PC-9 (cell line): ENCODE measurements around the gene CHRM3. TPM values are rescaled to one million over a fixed set of nuclear protein-coding genes. Genes with fewer than 3 reads are reported as not detected.

Experiments
- BruUV-seq: library from RNA; stranded (reverse); fragments of 400-500 nt; replicated peaks from 2 replicates; lab custom pipeline; 2021; lab: Mats Ljungman, UMichigan
- CTCF ChIA-PET: fragments of 300-600 bp; sonication (Branson Sonifier 250); formaldehyde crosslinking; loops from one replicate; lab custom pipeline; 2022; ENCODE audit warnings: antibody characterized with exemption; lab: Charles Lee
- POLR2A ChIA-PET: fragments of 300-600 bp; sonication (Branson Sonifier 250); formaldehyde crosslinking; loops from one replicate; lab custom pipeline; 2022; ENCODE audit warnings: antibody characterized with exemption; ENCODE audit not compliant: unreplicated experiment; lab: Charles Lee
- DNase-seq, 2 experiments: peaks; one replicate each; pipeline versions ENCODE4 v3.0.0 to v3.0.0-alpha.2; 2015 to 2022; ENCODE audit warnings: mixed read lengths in 1 of 2
- H2AFZ ChIP-seq: fragments of 200-600 bp; sonication (generic); 2 replicates; pipeline ENCODE4 v1.8.1; 2017; ENCODE audit warnings: antibody characterized with exemption
- H3F3A ChIP-seq: fragments of 200-600 bp; sonication (generic); 2 replicates; pipeline ENCODE4 v1.8.1; 2017; ENCODE audit warnings: antibody characterized with exemption, mild to moderate bottlenecking, low read depth; ENCODE audit not compliant: insufficient read depth
- H3K27ac ChIP-seq: fragments of 200-600 bp; sonication (generic); 2 replicates; pipeline ENCODE4 v1.6.1; 2016; ENCODE audit warnings: mixed run types
- H3K27me3 ChIP-seq: fragments of 200-600 bp; sonication (generic); 2 replicates; pipeline ENCODE4 v1.6.1; 2016; ENCODE audit warnings: low read depth, mixed run types; ENCODE audit not compliant: insufficient read depth
- H3K36me3 ChIP-seq: fragments of 200-600 bp; sonication (generic); 2 replicates; pipeline ENCODE4 v1.6.1; 2016; ENCODE audit warnings: low read depth, mixed run types
- H3K4me1 ChIP-seq: fragments of 200-600 bp; sonication (generic); replicated peaks from 2 replicates; pipeline ENCODE4 v1.6.1; 2016; ENCODE audit warnings: mixed run types; ENCODE audit not compliant: insufficient read depth
- H3K4me2 ChIP-seq: fragments of 200-600 bp; sonication (generic); 2 replicates; pipeline ENCODE4 v1.6.1; 2017; ENCODE audit warnings: mixed run types
- H3K4me3 ChIP-seq: fragments of 200-600 bp; sonication (generic); 2 replicates; pipeline ENCODE4 v1.6.1; 2016; ENCODE audit warnings: mixed run types
- H3K79me2 ChIP-seq: fragments of 200-600 bp; sonication (generic); 2 replicates; pipeline ENCODE4 v1.6.1; 2017; ENCODE audit warnings: low read depth, mixed run types
- H3K9me2 ChIP-seq: fragments of 200-600 bp; sonication (generic); 2 replicates; pipeline ENCODE4 v1.8.1; 2017; ENCODE audit warnings: mild to moderate bottlenecking; ENCODE audit not compliant: insufficient read depth
- H3K9me3 ChIP-seq: fragments of 200-600 bp; sonication (generic); 2 replicates; pipeline ENCODE4 v1.8.1; 2016; ENCODE audit warnings: low read depth; ENCODE audit not compliant: insufficient read depth
- H4K20me1 ChIP-seq: fragments of 200-600 bp; sonication (generic); 2 replicates; pipeline ENCODE4 v1.8.1; 2017; ENCODE audit not compliant: insufficient read depth
- EZH2 ChIP-seq: fragments of 200-600 bp; sonication (generic); IDR thresholded peaks from 2 replicates; pipeline ENCODE4 v1.8.0; 2017; ENCODE audit warnings: antibody characterized with exemption, low read depth
- intact Hi-C: fragments of 100-400 bp; cut with micrococcal nuclease; formaldehyde crosslinking; loops from one replicate; pipeline ENCODE4 v1.10.0; 2022; ENCODE audit not compliant: unreplicated experiment
- total RNA-seq: library from RNA; stranded (reverse); gene quantifications from 2 replicates; pipeline ENCODE4 v1.2.3, GENCODE V29; 2021
- TF ChIP-seq, protein P1 (sequence below): fragments of 200-600 bp; sonication (generic); conservative IDR thresholded peaks from 2 replicates; pipeline ENCODE4 v1.6.1; 2017; ENCODE audit warnings: mixed run types, antibody characterized with exemption, mild to moderate bottlenecking, moderate library complexity

CHRM3 gene
- total RNA-seq, 1 experiment from 2014 or later: 6.1 TPM

GRCh38 chr1:239348635-239349353 is 37.6 kb upstream of the CHRM3 start:
- Histone ChIP-seq H3K9me2 (no peaks in the 10 kb centered on the region), H3K36me3 (no peaks in the 10 kb centered on the region), H3K4me3 (no peak overlapping the region), H3K9me3 (0 out of 2 replicates have a peak, but pooled peaks cover 2% of the 10 kb centered on the region), H4K20me1 (no peaks in the 10 kb centered on the region), H3K27me3 (peaks cover 16% of the 10 kb centered on the region), H3F3A (no peaks in the 10 kb centered on the region), H3K79me2 (no peaks in the 10 kb centered on the region), H3K27ac (no peak overlapping the region), H3K4me2 (no peak overlapping the region), H3K4me1 (no peaks in the 10 kb centered on the region), H2AFZ (no peak overlapping the region)
- no peak for TF ChIP-seq EZH2
- TF ChIP-seq, protein P1, sequence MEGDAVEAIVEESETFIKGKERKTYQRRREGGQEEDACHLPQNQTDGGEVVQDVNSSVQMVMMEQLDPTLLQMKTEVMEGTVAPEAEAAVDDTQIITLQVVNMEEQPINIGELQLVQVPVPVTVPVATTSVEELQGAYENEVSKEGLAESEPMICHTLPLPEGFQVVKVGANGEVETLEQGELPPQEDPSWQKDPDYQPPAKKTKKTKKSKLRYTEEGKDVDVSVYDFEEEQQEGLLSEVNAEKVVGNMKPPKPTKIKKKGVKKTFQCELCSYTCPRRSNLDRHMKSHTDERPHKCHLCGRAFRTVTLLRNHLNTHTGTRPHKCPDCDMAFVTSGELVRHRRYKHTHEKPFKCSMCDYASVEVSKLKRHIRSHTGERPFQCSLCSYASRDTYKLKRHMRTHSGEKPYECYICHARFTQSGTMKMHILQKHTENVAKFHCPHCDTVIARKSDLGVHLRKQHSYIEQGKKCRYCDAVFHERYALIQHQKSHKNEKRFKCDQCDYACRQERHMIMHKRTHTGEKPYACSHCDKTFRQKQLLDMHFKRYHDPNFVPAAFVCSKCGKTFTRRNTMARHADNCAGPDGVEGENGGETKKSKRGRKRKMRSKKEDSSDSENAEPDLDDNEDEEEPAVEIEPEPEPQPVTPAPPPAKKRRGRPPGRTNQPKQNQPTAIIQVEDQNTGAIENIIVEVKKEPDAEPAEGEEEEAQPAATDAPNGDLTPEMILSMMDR: no peak
- ChIA-PET CTCF (no interaction called here), POLR2A (no interaction called here)
- no peak for DNase-seq
- BruUV-seq: no TSS peak
- intact Hi-C loops: no loop called here

DNA sequence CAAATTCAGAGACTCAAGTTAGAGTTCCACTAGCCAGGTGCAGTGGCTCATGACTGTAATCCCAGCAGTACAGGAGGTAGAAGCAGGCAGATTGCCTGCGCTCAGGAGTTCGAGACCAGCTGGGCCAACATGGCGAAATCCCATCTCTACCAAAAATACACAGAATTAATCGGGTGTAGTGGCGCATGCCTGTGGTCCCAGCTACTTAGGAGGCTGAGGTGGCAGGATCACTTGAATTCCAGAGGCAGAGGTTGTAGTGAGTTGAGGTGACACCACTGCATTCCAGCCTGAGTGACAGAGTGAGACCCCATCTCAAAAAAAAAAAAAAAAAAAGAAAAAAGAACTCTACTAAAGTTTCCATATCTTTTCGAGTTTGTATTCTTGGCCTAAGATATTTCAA is 36.7 kb upstream of the CHRM3 start:
- ChIA-PET CTCF (no interaction called here), POLR2A (interaction anchor here (0.7 kb wide), 1 partner anchor 87 kb away, joined by 31 read pairs; no protein-coding TSS in a partner anchor)
- no peaks in the 10 kb centered on the region for H3K9me2 ChIP-seq
- no peak overlapping the region for H3K27ac ChIP-seq
- no peak overlapping the region for H2AFZ ChIP-seq
- no peaks in the 10 kb centered on the region for H3K36me3 ChIP-seq
- intact Hi-C loops: no loop called here
- H3K4me2 ChIP-seq: no peak overlapping the region
- H4K20me1 ChIP-seq: no peaks in the 10 kb centered on the region
- H3K79me2 ChIP-seq: no peaks in the 10 kb centered on the region
- H3K9me3 ChIP-seq: no peaks in the 10 kb centered on the region
- no peak for DNase-seq
- TF ChIP-seq, protein P1: no peak
- TF ChIP-seq EZH2: no peak
- no peak overlapping the region for H3K4me3 ChIP-seq
- peaks cover 16% of the 10 kb centered on the region for H3K27me3 ChIP-seq
- no TSS peak for BruUV-seq
- H3K4me1 ChIP-seq: no peaks in the 10 kb centered on the region
- no peaks in the 10 kb centered on the region for H3F3A ChIP-seq

DNA sequence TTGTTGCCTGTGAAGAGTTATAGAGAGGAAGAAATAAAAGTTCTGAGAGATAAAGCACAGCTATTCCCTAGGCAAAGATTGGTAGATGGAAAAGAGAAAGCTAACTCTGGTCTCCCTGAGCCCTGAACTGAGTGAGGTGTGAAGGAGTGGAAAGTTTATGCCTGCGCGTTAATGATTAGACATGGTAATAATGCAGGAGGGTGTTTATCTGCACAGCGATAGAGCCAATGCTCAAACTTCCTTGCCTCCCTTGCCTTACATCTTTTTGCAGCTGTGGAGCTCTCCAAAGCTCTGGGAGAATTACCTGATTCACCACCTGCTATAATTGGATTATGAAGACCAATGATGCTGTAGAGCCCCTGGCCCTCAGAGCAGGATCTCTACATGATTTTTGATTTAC is 32.8 kb upstream of the CHRM3 start:
- no peak overlapping the region for H2AFZ ChIP-seq

More for the DNA sequence above, 32.8 kb upstream of the CHRM3 start:
- intact Hi-C loops: no loop called here
- BruUV-seq: no TSS peak
- ChIA-PET POLR2A (no interaction called here), CTCF (interaction anchor here (0.5 kb wide), 1 partner anchor 133 kb away, joined by 3 read pairs; no protein-coding TSS in a partner anchor)
- Histone ChIP-seq H3K27me3 (peaks cover 8% of the 10 kb centered on the region; the same call in 1 of the 2 replicates), H3F3A (no peaks in the 10 kb centered on the region), H3K27ac (no peak overlapping the region), H3K4me1 (no peaks in the 10 kb centered on the region), H3K36me3 (no peaks in the 10 kb centered on the region), H3K9me2 (no peaks in the 10 kb centered on the region), H3K9me3 (no peaks in the 10 kb centered on the region), H3K4me3 (no peak overlapping the region), H4K20me1 (no peaks in the 10 kb centered on the region), H3K79me2 (no peaks in the 10 kb centered on the region), H3K4me2 (no peak overlapping the region)
- TF ChIP-seq, protein P1: no peak
- TF ChIP-seq EZH2: no peak
- DNase-seq: no peak
